ENCODE measurements around the gene YTHDF1.

YTHDF1 gene

GRCh38 chr20:63155266-63156165, 60.4 kb downstream of the YTHDF1 start:
- DNase-seq (ENCODE audit: low spot score): no peak

GRCh38 chr20:63154395-63154794, 61.5 kb downstream of the YTHDF1 start:
- DNase-seq (ENCODE audit: low spot score): no peak

- DNase-seq (ENCODE audit: low spot score): no peak
These were observed 62.4 kb downstream of the YTHDF1 start for GRCh38 chr20:63153254-63154221.

GRCh38 chr20:63152322-63153253, 63.3 kb downstream of the YTHDF1 start:
- DNase-seq (ENCODE audit: low spot score): no peak

GRCh38 chr20:63151554-63152321, 64.2 kb downstream of the YTHDF1 start:
- DNase-seq (ENCODE audit: low spot score): no peak

GRCh38 chr20:63150911-63151531, 64.9 kb downstream of the YTHDF1 start:
- DNase-seq (ENCODE audit: low spot score): no peak

- DNase-seq (ENCODE audit: low spot score): no peak
These were observed 65.5 kb downstream of the YTHDF1 start for GRCh38 chr20:63150391-63150898.

- DNase-seq (ENCODE audit: low spot score): no peak
These were observed 66.3 kb downstream of the YTHDF1 start for GRCh38 chr20:63149531-63150192.

- no peak for DNase-seq (ENCODE audit: low spot score)
These were observed 67.2 kb downstream of the YTHDF1 start for GRCh38 chr20:63148696-63149095.

GRCh38 chr20:63147532-63147931, 68.4 kb downstream of the YTHDF1 start:
- no peak for DNase-seq (ENCODE audit: low spot score)

Measured in LoVo (cell line).